Kidney capillary endothelial cell (primary cell): ENCODE measurements around the gene GPBP1L1.
A peak's percentile ranks its signal among the peaks of the same experiment; 100 is the strongest.
"Not testable (repeated sequence)": the region's sequence is repeated elsewhere in the genome, so short reads cannot be mapped to it uniquely, and the experiment has no call there.

Experiments
- DNase-seq: peaks from one replicate; pipeline ENCODE4 v3.0.0-alpha.2; 2018; ENCODE audit warnings: low spot score

Gene GPBP1L1

DNA sequence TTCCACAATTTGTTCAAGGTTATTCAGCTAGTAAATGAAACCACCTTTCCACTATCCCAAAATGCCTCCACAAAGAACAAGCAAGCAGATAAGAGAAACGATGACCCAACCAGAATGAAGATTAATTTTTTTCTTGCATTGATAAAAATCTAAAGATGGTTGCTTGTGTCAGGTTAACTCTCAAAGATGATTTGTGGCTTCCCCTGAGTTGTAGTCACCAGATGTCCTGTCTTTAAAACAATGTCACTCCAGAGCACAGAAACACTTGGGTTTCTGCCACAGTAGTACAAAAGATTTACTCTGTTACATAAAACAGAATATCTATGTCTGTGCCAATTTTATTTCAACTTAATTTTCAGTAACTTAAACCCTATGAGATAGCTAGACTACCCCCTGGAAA is 51.1 kb downstream of the GPBP1L1 start:
- DNase-seq, result no peak

DNA sequence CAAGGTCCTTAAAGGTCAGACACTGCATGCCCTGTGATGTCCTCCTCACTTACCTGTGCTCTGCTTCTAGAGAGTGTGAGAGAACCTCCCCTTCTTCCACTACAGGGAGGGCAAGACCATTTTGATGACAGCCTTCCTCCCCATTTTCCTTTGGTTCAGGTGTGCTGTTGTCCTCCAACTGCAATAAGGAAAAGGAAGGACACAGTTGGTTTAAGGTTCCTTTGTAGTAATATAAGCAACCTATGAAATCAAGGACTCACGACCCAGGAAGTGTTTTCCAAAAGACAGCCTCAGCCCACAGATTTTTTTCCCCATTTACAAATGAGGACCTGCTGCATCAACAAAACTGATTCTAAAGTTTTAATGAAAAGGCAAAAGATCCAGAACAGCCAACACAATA is 55.9 kb downstream of the GPBP1L1 start:
- DNase-seq, result no peak

DNA sequence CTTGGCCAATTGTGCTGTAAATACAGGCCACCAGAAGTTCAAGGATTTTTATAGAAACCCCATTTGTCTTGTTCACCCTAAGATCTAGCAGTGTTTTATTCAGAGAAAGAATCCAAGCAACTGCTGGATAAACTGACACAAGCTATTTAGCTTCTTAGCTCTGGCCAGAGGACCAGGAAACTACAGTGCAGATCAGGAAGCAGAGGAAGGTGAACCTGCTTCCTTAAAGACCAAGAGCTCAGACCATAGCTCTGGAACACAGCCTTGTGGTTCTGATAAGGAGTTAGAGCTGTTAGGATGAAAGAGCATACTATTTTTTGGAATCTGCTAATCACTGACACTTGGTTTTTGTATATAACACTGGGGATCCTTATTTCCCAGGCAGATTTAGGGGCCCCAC is 57.3 kb downstream of the GPBP1L1 start:
- DNase-seq, result no peak

DNA sequence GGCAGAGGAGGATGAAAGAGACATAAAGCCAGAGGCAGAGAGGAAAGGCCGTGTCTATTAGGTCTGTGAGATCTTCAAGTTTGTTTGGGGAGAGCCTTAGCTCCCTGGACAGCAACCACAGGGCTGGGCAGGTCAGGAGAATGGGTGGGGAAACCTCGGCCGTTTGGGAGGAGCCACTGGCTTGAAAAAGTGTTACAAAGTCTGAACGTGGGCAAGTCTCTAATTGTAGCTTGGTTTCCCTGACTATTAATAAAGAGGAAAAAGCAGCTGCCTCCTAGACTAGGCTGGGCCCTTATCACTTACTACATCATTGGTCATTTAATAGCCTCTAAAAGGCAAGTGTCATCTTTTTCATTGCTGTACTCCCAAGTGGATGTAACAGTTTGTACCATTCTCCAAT is 62.4 kb downstream of the GPBP1L1 start, which contains the start of gene CCDC17:
TSS of gene CCDC17 (minus strand) at position 83 of the 400 bp plus-strand sequence. CDS start 145 bp downstream, outside the sequence.
- DNase-seq, result no peak

DNA sequence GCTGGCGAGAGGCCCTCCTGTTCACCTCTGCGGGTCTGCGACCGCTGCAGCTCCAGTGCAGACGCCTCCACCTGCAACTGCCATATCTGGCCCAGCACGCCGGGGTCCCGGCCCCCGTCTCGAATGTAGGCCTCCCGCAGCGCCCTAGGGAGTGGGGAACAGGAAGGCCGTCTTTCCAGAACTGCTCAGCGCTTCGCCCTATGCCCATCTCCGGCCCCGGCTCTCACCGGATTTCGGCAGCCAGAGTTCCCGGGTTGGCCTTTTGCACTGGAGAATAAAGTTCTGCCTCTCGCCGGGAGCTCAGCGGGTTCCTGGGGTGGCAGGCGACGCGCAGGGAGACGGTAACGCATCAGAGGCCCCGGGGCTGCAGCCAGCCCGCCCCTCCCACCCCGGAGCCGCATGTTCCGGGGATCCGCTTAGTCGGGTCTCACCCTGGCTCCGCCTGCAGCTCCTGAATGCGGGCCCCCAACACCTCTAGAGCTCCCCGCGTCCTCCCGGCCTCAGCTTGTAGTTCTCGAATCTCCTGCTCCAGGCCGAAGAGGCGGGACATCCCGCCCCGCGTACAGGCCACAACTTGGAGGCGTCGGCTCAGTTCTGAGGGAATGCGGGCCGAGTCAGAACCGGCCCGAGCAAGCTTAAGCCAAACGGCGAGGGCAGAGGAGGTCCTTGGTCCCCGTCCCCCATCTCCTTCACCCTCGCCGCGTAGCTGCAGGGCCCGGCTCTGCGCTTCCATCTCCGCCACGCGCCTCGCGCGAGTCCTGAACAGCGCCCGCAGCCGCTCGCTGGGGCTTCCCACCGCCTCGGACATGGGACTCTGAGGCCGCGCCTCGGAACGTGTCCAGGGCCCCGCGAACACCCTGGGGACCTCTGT is 63.6 kb downstream of the GPBP1L1 start:
- DNase-seq, result no peak

DNA sequence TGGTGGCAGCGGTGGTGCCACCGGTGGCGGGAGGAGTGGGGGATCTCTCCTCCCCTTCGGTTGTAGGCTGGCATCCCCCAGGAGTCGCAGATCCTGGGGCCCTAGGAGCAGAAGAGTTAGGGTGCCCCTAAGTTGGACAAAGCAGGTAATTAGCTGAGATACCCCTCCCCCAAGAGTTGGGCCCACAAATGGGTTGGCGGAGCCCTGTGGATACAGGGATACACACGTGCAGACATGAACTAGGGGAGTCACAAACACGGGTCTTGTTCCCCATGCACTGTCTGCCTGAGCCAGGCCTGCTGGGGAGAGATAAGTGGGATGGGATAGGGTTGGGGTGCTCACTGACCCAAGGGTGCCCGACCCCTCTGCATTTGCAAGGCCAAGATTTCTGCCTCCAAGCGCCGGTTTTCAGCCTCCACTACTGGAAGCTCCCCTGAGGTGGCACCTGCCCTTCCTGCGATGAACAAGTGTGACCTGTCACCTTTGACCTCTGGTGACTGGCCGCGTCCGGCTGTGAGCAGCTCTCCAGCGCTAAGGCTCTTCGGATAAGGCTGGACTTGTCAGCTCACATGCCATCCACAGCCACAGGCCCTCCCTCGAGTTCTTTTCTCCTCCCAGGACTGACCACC is 64.3 kb downstream of the GPBP1L1 start:
- peak; percentile 38 for DNase-seq

DNA sequence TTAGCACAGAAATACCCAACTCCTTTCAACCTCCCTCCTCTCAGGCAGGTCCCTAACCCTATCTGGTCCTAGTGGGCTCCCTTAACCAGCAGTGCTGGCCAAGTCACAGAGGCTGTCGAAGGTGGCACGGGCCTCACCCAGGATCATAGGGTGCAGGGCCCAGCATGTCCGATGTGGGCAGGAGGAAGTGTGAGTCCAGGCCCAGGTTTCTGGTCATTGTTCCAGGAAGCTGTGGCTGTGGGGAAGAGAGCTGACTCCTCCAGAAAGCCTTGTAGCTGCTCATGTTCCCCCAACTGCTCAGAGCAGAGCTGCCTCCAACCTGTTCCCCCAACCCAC is 64.9 kb downstream of the GPBP1L1 start:
- DNase-seq, result peak; percentile 50

DNA sequence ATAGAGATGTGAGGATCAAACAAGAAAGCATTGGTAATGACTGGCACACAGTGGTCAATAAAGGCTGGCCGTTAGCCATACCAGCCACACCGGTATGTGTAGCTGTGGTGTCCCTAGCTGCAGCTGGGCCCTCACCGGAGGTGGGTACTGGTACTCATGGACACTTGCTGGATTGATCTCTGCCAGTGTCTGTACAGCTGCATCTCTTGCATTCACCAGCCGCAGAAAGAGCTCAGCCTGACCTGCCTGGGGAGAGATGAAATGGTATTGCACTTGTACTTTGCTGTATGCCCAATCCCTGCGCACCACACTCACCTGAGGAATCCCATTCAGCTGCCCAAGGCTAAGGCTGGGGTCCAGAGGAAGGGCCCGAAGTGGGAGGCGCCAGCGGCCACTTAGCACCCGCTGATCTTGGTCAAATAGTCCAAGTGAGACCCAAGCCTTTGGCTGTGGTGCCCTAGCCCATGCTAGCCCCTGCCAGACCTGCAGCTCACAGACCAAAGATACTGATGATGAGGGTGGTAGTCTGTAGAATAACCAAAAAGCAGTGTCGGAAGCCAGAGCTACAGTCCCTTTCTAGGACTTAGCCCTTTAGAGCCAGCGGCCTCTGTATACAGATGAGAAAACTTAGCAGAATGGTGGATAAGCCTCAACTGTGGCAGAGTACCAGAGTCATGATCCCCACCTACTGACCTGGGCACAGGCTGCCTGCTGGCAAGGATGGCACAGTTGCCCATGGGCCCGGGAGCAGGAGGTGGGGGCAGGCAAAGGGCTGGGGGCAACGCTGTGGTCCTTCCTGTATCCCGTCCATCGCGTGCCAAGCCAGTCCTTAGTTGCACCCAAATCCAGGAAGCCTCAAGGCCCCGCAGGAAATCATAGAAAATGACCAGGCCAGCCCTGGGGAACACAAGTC is 65.5 kb downstream of the GPBP1L1 start:
- peak; percentile 50 for DNase-seq

DNA sequence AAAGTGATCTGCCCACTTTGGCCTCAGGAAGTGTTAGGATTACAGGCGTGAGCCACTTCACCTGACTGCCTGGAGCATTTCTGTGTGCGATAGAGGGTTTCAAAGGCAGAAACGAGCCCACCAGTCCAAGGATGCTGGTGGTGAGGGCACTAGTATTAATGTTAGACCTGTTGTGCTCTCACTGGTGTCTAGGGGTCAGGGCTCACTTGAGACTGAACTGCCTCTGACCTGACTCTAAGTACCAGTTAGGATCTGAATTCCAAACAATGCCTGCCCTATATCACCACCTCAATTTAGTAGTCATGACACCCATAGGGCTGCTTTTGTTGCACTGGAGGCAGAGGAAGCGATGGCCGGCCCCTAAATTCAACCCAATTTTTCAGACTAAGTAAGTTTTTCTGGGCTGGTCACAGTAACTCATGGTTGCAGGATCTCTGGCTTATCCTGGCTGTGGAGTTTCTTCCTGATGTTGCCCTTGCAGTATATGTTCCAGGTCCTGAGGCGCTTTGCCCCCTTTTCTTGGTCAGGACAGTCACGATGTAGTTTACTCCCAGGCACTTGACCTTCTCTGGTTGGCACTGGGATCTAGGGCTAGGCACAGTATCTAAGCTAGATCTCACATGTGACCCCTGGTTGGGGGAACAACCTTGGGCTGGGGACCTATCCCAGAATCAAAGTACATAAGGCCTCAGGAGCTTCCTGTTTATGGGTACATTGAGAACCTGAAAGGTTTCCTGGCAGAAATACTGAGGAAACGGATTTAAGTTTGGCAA is 67.0 kb downstream of the GPBP1L1 start:
- DNase-seq, result no peak

DNA sequence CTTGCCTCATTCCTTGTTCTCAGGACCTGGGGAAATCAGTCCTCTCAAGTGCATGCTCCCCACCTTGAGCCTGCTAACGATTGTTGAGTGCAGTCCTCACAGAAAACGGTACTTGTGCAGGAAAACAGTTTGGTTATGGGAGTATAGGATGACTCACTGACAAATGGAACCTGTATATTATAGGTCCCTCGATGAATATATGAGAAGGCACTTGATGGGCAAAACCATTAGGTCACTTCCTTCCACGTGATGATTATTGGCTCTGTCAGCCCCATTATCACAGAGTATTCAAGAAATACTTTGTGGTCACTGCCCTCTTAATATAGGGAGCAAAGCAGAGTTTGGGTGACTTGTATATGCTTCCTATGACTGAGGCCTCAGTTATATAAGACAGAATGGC is 68.7 kb downstream of the GPBP1L1 start:
- DNase-seq, result peak; percentile 77

DNA sequence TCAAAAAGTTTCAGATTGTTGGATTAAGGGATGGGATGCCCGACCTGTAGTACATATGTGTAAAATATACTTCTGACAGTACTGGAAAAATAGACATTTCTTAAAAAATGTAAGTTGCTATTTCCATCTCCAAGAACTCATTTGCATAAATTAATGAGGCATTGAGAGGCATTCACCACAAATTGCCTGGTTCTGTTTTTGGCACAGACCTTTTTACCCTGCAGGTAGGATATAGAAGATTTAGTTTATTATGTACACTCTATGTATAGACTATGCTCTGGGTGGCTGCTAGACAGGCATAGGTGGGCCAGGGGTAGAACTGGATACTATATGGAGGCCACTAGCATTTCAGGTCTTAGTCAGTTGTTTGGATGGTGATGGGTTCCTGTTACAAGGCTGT is 70.4 kb downstream of the GPBP1L1 start:
- no peak for DNase-seq

DNA sequence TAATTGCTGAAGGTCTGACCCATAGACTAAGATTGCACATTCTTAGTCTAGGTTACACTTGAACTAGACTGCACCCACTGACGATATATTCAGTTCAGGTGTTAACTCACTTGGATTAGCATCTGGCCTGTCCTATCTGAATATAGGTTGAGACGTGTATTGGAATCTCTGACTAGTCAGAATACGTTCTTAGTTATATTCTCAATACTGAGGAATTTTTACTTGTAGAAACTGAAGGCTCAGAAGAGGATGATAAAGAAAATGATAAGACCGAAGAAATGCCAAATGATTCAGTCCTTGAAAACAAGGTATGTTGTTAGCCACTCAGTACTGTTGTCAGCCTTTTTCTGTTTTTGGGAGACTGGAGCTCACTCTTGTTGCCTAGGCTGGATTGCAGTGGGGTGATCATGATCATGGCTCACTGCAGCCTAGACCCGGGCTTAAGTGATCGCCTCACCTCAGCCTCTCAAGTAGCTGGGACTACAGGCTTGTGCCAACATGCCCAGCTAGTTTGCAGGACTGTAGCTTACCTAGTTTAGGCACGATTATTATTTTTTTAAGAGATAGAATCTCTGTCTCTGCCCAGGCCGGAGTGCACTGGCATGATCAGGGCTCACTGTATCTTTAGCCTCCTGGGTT is 73.3 kb downstream of the GPBP1L1 start:
- no peak for DNase-seq

DNA sequence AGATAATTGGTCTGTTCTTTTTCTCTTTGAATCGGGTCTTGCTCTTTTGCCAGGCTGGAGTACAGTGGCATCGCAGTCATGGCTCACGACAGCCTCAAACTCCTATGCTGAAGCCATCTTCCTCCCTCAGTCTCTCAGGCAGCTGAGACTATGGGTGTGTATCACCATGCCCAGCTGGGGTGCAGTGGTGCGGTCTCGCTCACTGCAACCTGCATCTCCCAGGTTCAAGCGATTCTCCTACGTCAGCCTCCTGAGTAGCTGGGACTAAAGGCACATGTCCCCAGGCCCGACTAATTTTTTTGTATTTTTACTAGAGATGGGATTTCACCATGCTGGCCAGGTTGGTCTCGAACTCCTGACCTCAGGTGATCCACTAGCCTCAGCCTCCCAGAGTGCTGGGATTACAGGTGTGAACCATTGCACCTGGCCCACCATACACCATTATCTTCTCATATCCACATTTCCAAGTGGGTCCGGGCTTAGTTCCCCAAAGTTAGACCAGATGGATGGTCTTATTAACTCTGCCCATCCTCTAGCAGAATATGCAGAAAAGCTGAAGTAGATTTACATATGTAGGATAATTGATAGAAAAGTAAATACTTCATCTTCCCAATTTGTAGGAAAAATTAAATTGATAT is 75.6 kb downstream of the GPBP1L1 start:
- DNase-seq, result no peak

DNA sequence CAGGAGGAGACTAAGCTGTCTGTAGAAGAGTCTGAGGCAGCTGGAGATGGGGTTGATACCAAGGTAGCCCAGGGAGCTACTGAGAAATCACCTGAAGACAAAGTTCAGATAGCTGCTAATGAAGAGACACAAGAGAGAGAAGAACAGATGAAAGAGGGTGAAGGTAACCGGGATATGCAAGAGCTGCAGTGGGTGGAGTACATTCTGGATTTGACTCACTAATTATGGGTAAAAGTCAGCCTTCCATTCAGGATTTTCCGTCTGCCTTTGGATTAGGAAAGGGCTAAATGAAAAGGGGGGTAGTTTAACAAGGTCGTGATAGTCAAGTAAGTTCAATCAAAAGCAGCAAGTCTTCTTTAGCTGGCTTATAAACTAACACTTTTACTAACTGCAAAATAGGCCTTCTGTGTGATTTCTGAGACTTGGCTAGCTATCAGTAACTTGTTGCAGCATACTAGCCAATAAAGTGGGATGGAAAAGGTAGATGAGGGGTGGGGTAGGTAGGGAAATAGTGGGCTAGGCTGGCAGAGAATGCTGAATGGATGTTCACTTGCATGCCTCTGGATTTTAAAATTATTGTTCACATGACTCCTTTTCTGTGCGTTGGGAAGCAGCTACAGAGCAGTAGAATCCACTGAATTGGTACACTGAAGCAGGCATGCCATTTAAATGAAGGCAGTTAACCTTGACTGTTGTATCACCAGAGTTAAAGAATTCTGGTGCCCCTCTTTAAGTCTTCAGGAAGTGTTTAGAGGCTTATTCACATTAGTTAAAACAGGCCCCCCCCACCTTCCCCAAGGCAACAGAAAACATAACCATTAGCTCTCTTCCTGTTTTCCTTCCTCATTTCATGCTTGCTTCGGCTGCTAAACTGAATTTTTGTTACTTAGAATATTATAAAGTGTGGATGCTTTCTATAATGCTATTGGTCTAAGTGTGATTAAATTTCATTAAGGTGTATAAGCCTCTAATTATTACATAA is 77.9 kb downstream of the GPBP1L1 start:
- no peak for DNase-seq

DNA sequence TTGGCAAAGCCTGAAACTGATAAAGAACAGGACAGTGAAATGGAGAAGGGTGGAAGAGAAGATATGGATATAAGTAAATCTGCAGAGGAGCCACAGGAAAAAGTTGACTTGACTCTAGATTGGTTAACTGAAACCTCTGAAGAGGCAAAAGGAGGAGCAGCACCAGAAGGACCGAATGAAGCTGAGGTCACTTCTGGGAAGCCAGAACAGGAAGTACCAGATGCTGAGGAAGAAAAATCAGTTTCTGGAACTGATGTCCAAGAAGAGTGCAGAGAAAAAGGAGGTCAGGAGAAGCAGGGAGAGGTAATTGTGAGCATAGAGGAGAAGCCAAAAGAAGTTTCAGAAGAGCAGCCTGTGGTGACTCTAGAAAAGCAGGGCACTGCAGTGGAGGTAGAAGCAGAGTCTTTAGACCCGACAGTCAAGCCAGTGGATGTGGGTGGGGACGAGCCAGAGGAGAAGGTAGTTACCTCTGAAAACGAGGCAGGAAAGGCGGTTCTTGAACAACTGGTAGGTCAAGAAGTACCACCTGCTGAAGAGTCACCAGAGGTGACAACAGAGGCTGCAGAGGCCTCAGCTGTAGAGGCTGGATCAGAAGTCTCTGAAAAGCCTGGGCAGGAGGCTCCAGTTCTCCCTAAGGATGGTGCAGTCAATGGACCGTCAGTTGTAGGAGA is 78.8 kb downstream of the GPBP1L1 start:
- no peak for DNase-seq

DNA sequence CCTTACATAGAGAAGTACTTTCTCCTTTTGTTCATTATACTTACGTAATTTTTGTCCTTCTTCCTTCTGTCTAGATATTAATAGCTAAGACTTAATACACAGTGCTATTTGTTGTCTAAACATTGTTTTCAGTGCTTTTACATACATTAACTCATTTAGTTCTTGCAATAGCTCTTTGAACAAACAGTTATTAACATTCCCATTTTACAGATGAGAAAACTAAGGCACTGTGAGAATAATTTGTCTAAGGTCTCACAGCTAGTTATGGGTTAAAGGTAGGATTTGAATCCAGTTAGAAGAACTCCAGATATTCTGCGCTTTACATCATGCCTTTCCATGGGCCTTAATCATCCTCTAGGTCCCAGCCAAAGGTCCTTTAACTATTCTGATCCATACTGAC is 82.1 kb downstream of the GPBP1L1 start:
- no peak for DNase-seq

DNA sequence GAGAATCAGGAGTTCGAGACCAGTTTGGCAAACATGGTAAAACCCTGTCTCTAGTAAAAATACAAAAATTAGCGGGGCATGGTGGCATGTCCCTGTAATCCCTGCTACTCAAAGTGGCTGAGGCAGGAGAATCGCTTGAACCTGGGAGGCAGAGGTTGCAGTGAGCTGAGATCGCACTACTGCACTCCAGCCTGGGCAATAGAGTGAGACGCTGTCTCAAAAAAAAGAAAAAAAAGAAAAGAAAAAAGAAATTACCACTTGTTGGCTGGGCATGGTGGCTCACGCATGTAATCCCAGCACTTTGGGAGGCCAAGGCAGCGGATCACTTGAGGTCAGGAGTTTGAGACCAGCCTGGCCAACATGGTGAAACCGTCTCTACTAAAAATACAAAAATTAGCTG is 89.6 kb downstream of the GPBP1L1 start:
- DNase-seq, result not testable (repeated sequence)

DNA sequence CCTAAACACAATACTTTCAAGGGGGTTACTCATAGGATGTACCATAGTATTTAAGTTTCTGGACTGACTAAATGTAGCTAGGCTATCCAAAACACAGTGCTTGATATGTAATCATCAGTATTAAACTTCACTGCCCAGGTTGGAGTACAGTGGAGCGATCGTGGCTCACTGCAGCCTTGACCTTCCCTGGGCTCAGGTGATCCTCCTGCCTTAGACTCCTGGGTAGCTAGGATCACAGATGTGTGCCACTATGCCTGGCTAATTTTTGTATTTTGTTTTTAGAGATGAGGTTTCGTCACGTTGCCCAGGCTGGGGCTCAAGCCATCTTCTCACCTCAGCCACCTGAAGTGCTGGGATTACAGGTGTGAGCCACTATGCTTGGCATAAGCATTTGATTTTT is 91.9 kb downstream of the GPBP1L1 start:
- no peak for DNase-seq

DNA sequence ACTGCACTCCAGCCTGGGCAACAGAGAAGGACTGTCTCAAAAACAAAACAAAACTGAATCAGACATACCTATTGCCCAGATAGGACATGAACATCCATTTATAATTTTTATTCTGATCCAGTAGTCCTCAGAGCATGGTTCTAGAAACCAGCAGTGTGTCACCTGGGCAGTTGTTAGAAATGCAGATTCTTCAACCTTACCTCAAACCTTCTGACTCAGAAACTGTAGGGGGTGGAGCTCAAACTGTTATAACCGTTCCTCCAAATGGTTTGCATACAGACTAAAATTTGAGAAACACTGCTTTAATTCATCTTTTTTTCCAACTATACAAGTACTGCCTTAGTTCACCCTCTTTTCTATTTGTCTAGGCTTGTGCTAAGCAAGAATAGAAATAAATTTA is 96.5 kb downstream of the GPBP1L1 start:
- no peak for DNase-seq
